Aorta (tissue), 5 donors: ENCODE measurements around the gene SBF2. TPM values are rescaled to one million over a fixed set of nuclear protein-coding genes. Genes with fewer than 3 reads are reported as not detected.

Experiments
- ATAC-seq: fragments of 200-7000 bp; cut with Tn5 transposase; one replicate; pipeline ENCODE4 v1.9.1; 2022; ENCODE audit warnings: moderate library complexity; ENCODE audit not compliant: low FRiP score
- DNase-seq, 2 donors: peaks; one replicate each; pipeline ENCODE4 v3.0.0-alpha.2; 2020
- H3K27ac ChIP-seq, 2 donors: one replicate each; pipeline ENCODE4 v1.5.1; 2013; ENCODE audit warnings: low read length in 2 of 2, mild to moderate bottlenecking in 2 of 2, moderate library complexity in 2 of 2, control low read depth in 1 of 2, inconsistent platforms in 1 of 2, low read depth in 1 of 2
- H3K27me3 ChIP-seq, 2 donors: one replicate each; pipeline ENCODE4 v1.6.1; 2013; ENCODE audit warnings: control low read depth in 1 of 2, low read length in 1 of 2, mild to moderate bottlenecking in 1 of 2, moderate library complexity in 1 of 2; ENCODE audit not compliant: insufficient read depth in 2 of 2, control insufficient read depth in 1 of 2
- H3K36me3 ChIP-seq, 2 donors: one replicate each; pipeline ENCODE4 v1.6.1; 2013; ENCODE audit warnings: control low read depth in 1 of 2, low read length in 1 of 2, mild to moderate bottlenecking in 1 of 2; ENCODE audit not compliant: insufficient read depth in 2 of 2, control insufficient read depth in 1 of 2
- H3K4me1 ChIP-seq, 2 donors: one replicate each; pipeline ENCODE4 v1.6.1; 2013; ENCODE audit warnings: low read length in 2 of 2, control low read depth in 1 of 2, mild to moderate bottlenecking in 1 of 2, moderate library complexity in 1 of 2; ENCODE audit not compliant: insufficient read depth in 2 of 2, control insufficient read depth in 1 of 2
- H3K4me3 ChIP-seq, 2 donors: one replicate each; pipeline ENCODE4 v1.5.1; 2013; ENCODE audit warnings: low read length in 2 of 2, control low read depth in 1 of 2, mild to moderate bottlenecking in 1 of 2
- H3K9me3 ChIP-seq: one replicate; pipeline ENCODE4 v1.6.1; 2013; ENCODE audit warnings: mild to moderate bottlenecking, low read length; ENCODE audit not compliant: control insufficient read depth
- WGBS, 2 donors: extraction: QIAGEN DNeasy Blood & Tissue Kit; methylation state at CpG; one replicate each; pipeline ENCODE4 v1.1.7; 2013; 5-methylcytosine and 5-hydroxymethylcytosine counted together
- intact Hi-C, 2 donors: fragments of 100-400 bp; cut with DNase I; formaldehyde crosslinking; loops; one replicate each; pipeline versions ENCODE4 v1.14.2 to v1.15.0; 2022
- long read RNA-seq, 2 donors: library from polyadenylated mRNA; unstranded; transcript quantifications; one replicate each; pipeline ENCODE4 v2.0.0, GENCODE V29; 2020 to 2021
- polyA plus RNA-seq, 2 donors: library from polyadenylated mRNA; stranded (reverse); fragments of 200-250 nt; gene quantifications; one replicate each; pipeline ENCODE4 v1.2.3, GENCODE V29; 2013
- total RNA-seq, 2 donors: library from RNA; stranded (reverse); fragmentation: NEBNext Ultra II Directional; extraction: Animal tissue kit (Norgen Biotek cat#: 25700); gene quantifications; one replicate each; pipeline ENCODE4 v1.2.1, GENCODE V29; 2021
- donor health status: healthy with polysubstance abuse.
- donor health status: Bipolar disorder and iron deficiency.
- donor health status: DM: no; HTN: no; CAD: no.
- donor health status: DM: no; HTN: no; CAD: no.
- donor health status: DM: yes; HTN: yes; CAD: no.

Gene SBF2
- total RNA-seq (10 to 100 TPM; 76.8 to 82.0 TPM), polyA plus RNA-seq (10 to 100 TPM in 1 of 2 donors, 1 to 10 TPM in 1; 6.4 to 18.3 TPM)
- long read RNA-seq, donor 1, partial matches to known transcripts: 7 of 48 reads
- long read RNA-seq, donor 1, other reads (novel, unspliced or antisense): 40 of 48 reads
- long read RNA-seq, donor 2, full-length matches to known transcripts: 2 of 53 reads
- long read RNA-seq, donor 2, partial matches to known transcripts: 13 of 53 reads
- long read RNA-seq, donor 2, other reads (novel, unspliced or antisense): 38 of 53 reads

DNA sequence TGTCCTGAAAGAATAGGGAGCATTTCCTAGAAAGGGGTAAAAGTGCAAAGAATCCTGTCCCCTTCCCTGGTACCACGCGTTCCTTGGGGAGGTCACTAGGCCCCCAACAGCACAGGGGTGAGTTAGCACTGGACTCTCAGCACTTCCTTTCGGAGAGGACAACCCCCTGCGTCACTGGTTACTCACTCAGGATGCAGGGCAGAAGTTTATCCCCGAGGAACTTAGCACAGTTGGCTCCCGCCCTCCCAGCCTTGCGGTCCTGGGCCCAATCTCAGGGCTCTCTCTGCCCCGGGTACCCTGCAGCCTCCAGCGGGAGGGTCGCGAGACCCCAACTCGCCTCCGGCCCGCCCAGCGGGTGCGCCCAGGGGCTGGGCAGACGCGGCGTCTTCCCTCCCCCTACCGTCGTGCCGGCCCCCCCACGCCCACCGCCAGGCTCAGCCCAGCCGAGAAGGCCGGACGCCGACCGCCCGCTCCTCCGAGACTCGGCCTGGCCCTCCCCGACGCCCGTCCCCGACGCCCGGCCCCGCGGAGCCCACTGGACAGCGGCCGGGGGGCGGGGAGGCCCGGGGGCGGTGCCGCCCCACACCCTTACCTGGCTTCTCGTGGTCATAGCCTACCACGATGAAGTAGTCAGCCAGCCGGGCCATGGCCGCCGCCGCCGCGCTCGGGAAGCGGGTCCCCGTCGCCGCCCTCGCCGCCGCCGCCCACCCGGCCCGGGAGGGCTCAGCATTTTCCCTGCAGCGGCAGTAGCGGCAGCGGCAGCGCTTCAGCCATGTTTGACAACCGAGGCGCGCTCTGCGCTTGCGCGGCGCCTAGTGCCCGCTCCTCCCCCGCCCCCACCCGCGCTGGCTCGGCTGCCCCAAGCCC is at the start of gene SBF2:
TSS of gene SBF2 (minus strand) at position 797 of the 867 bp plus-strand sequence. CDS start at position 647, 150 bp downstream.
- Histone ChIP-seq H3K27ac (peak within 1 kb of the TSS in 1 of 2 donors; percentile 94), H3K9me3 (no peaks in the 10 kb centered on the region), H3K4me1 (no peaks in the 10 kb centered on the region), H3K36me3 (no peaks in the 10 kb centered on the region), H3K4me3 (peak within 1 kb of the TSS; percentile 92 to 100), H3K27me3 (no peaks in the 10 kb centered on the region)
- intact Hi-C loops: no loop called here
- DNase-seq (peak; percentile 90 to 96), ATAC-seq (peak; percentile 94)
- 0 to 1% methylated on average over 37 to 81 of the region's 81 CpGs for WGBS, 2 donors

DNA sequence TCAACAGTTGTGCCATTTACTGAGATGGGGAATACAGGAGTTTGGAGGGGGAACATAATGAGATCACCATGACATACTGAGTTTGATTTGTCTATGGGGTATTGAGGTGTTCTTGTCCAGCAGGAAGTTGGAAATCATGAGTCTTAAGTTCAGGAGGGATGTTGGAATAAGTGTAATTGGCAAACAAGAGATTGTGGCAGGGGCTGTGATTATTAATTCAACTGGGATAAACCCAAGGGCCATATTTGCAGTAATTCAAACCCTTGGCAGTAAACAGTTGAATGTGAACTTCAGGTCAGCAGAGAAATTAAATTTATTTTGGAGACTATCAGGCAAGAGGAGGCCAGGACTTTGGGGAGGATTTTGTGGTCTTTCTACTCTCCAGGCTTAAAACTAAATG is 44.3 kb upstream of the SBF2 start:
- ATAC-seq (peak; percentile 52), DNase-seq (no peak)
- no peaks in the 10 kb centered on the region for H3K4me1 ChIP-seq
- no peak overlapping the region for H3K4me3 ChIP-seq
- no peaks in the 10 kb centered on the region for H3K36me3 ChIP-seq
- intact Hi-C loops: no loop called here
- H3K27me3 ChIP-seq: no peaks in the 10 kb centered on the region
- H3K27ac ChIP-seq: no peak overlapping the region
- no peaks in the 10 kb centered on the region for H3K9me3 ChIP-seq

GRCh38 chr11:10333490-10333889 is 39.5 kb upstream of the SBF2 start:
- Histone ChIP-seq H3K4me1 (peaks cover 0 to 2% of the 10 kb centered on the region in 2 donors), H3K27ac (no peak overlapping the region), H3K27me3 (no peaks in the 10 kb centered on the region), H3K9me3 (no peaks in the 10 kb centered on the region), H3K4me3 (no peak overlapping the region), H3K36me3 (no peaks in the 10 kb centered on the region)
- intact Hi-C loops: no loop called here
- no peak for DNase-seq
- no peak for ATAC-seq
- WGBS, 2 donors: 32 to 62% methylated on average over 1 of the region's 1 CpG

- no peaks in the 10 kb centered on the region for H3K9me3 ChIP-seq
- 89 to 90% methylated on average over 6 of the region's 6 CpGs for WGBS, 2 donors
- no peak overlapping the region for H3K27ac ChIP-seq
- intact Hi-C loops: no loop called here
- no peaks in the 10 kb centered on the region for H3K27me3 ChIP-seq
- peaks cover 5 to 6% of the 10 kb centered on the region in 2 donors for H3K4me1 ChIP-seq
- H3K36me3 ChIP-seq: no peaks in the 10 kb centered on the region
- no peak for ATAC-seq
- no peak for DNase-seq
- no peak overlapping the region for H3K4me3 ChIP-seq
These were observed 37.7 kb upstream of the SBF2 start for GRCh38 chr11:10331548-10332289.

- H3K27me3 ChIP-seq: no peaks in the 10 kb centered on the region
- no peaks in the 10 kb centered on the region for H3K9me3 ChIP-seq
- 47 to 66% methylated on average over 2 of the region's 2 CpGs for WGBS, 2 donors
- intact Hi-C loops: loop anchor here in 1 of 2 donors (5.0 to 10.0 kb wide), 2 partner anchors 405 to 573 kb away; no protein-coding TSS in a partner anchor
- no peak for ATAC-seq
- H3K4me1 ChIP-seq: peaks cover 5 to 6% of the 10 kb centered on the region in 2 donors
- H3K27ac ChIP-seq: no peak overlapping the region
- DNase-seq: no peak
- H3K36me3 ChIP-seq: no peaks in the 10 kb centered on the region
- H3K4me3 ChIP-seq: no peak overlapping the region
These were observed 35.9 kb upstream of the SBF2 start for GRCh38 chr11:10329935-10330334.

GRCh38 chr11:10329356-10329755 is 35.3 kb upstream of the SBF2 start:
- Histone ChIP-seq H3K4me1 (peaks cover 5 to 6% of the 10 kb centered on the region in 2 donors), H3K27ac (no peak overlapping the region)
- intact Hi-C loops: loop anchor here in 1 of 2 donors (5.0 to 10.0 kb wide), 2 partner anchors 405 to 572 kb away; no protein-coding TSS in a partner anchor

GRCh38 chr11:10328314-10329098 is 34.5 kb upstream of the SBF2 start:
- WGBS, 2 donors: 49 to 52% methylated on average over 3 of the region's 3 CpGs
- ATAC-seq (peak; percentile 77), DNase-seq (no peak)
- H3K27me3 ChIP-seq: no peaks in the 10 kb centered on the region
- peaks cover 5 to 7% of the 10 kb centered on the region in 2 donors for H3K4me1 ChIP-seq
- H3K4me3 ChIP-seq: no peak overlapping the region
- no peaks in the 10 kb centered on the region for H3K36me3 ChIP-seq
- intact Hi-C loops: loop anchor here in 1 of 2 donors (5.0 to 10.0 kb wide), 2 partner anchors 406 to 571 kb away; no protein-coding TSS in a partner anchor
- H3K27ac ChIP-seq: no peak overlapping the region
- no peaks in the 10 kb centered on the region for H3K9me3 ChIP-seq

More at GRCh38 chr11:10329356-10329755, 35.3 kb upstream of the SBF2 start:
- no peaks in the 10 kb centered on the region for H3K9me3 ChIP-seq
- H3K36me3 ChIP-seq: no peaks in the 10 kb centered on the region
- ATAC-seq (no peak), DNase-seq (no peak)
- no peak overlapping the region for H3K4me3 ChIP-seq
- no peaks in the 10 kb centered on the region for H3K27me3 ChIP-seq
- WGBS, 2 donors: 95 to 100% methylated on average over 2 of the region's 2 CpGs

GRCh38 chr11:10327254-10327653 is 33.2 kb upstream of the SBF2 start:
- Histone ChIP-seq H3K4me1 (peaks cover 7 to 10% of the 10 kb centered on the region in 2 donors), H3K27me3 (no peaks in the 10 kb centered on the region), H3K36me3 (no peaks in the 10 kb centered on the region), H3K9me3 (no peaks in the 10 kb centered on the region), H3K27ac (no peak overlapping the region), H3K4me3 (no peak overlapping the region)
- no peak for DNase-seq
- ATAC-seq: no peak
- intact Hi-C loops: loop anchor here in 1 of 2 donors (5.0 to 10.0 kb wide), 2 partner anchors 408 to 570 kb away; no protein-coding TSS in a partner anchor
